WI38 (cell line): ENCODE measurements around the gene KCNAB1.

Source experiments
- H3K4me3 ChIP-seq: 2 replicates; pipeline ENCODE4 v1.5.1; 2011; ENCODE audit warnings: low read depth, mild to moderate bottlenecking, control low read depth, low read length
- CTCF ChIP-seq: IDR thresholded peaks from 2 replicates; pipeline ENCODE4 v1.5.1; 2012; ENCODE audit warnings: low read depth, mild to moderate bottlenecking, control low read depth, low read length

KCNAB1 gene

GRCh38 chr3:156250550-156250949 lies 130.2 kb downstream of the KCNAB1 start:
- no peak overlapping the region for H3K4me3 ChIP-seq
- TF ChIP-seq CTCF = no peak

GRCh38 chr3:156251424-156251823 lies 131.0 kb downstream of the KCNAB1 start:
- TF ChIP-seq CTCF = no peak
- no peak overlapping the region for H3K4me3 ChIP-seq

- TF ChIP-seq CTCF = no peak
- H3K4me3 ChIP-seq = no peak overlapping the region
Measured at GRCh38 chr3:156252656-156253055, 132.3 kb downstream of the KCNAB1 start.

- H3K4me3 ChIP-seq = no peak overlapping the region
- no peak for TF ChIP-seq CTCF
Measured at GRCh38 chr3:156253150-156253549, 132.8 kb downstream of the KCNAB1 start.

- TF ChIP-seq CTCF = no peak
- no peak overlapping the region for H3K4me3 ChIP-seq
Measured at GRCh38 chr3:156256256-156256655, 135.9 kb downstream of the KCNAB1 start.

- H3K4me3 ChIP-seq = no peak overlapping the region
- TF ChIP-seq CTCF = no peak
Measured at GRCh38 chr3:156256945-156257344, 136.6 kb downstream of the KCNAB1 start.

- TF ChIP-seq CTCF = no peak
- no peak overlapping the region for H3K4me3 ChIP-seq
Measured at GRCh38 chr3:156258301-156258700, 137.9 kb downstream of the KCNAB1 start.
